GM23338 (cell line): ENCODE data around the gene LRMDA. TPM values are rescaled to one million over a fixed set of nuclear protein-coding genes. Genes with fewer than 3 reads are reported as not detected.

ENCODE experiments used
- NANOG ChIP-seq: IDR thresholded peaks from 2 replicates; pipeline ENCODE4 v1.6.1; 2016; ENCODE audit warnings: antibody characterized with exemption, borderline replicate concordance
- ZNF114 ChIP-seq: fragments of 250-450 bp; sonication (Bioruptor Pico); IDR thresholded peaks from 2 replicates; pipeline ENCODE4 v1.5.0; 2020; ENCODE audit warnings: mild to moderate bottlenecking, moderate library complexity
- ZNF331 ChIP-seq: fragments of 250-450 bp; sonication (Bioruptor Pico); IDR thresholded peaks from 2 replicates; pipeline ENCODE4 v1.5.0; 2020; ENCODE audit warnings: low read depth, mild to moderate bottlenecking, moderate library complexity
- polyA plus RNA-seq: library from polyadenylated mRNA; unstranded; fragments of >200 nt; fragmentation: Nextera tagmentation; extraction: Ambion mirVana; gene quantifications from 2 replicates; pipeline ENCODE4 v1.2.1, GENCODE V29; 2016
- total RNA-seq: library from RNA; depleted of rRNA; stranded (reverse); fragments of >200 nt; shearing (Covaris generic); gene quantifications from 2 replicates; pipeline ENCODE4 v1.2.3, GENCODE V29; 2014
- TF ChIP-seq, protein P1 (sequence below): fragments of 250-450 bp; sonication (Bioruptor Pico); IDR thresholded peaks from 2 replicates; pipeline ENCODE4 v1.5.0; 2020; ENCODE audit warnings: mild to moderate bottlenecking, moderate library complexity
- TF ChIP-seq, protein P2 (sequence below): IDR thresholded peaks from 2 replicates; pipeline ENCODE4 v1.6.1; 2016; ENCODE audit warnings: antibody characterized with exemption
- TF ChIP-seq, protein P3 (sequence below): IDR thresholded peaks from one replicate; pipeline ENCODE4 v1.6.1; 2018; ENCODE audit warnings: antibody characterized with exemption; ENCODE audit not compliant: unreplicated experiment

LRMDA gene
- total and polyA plus RNA-seq, 2 experiments from 2014 or later, result 0.90 to 1.8 TPM

DNA sequence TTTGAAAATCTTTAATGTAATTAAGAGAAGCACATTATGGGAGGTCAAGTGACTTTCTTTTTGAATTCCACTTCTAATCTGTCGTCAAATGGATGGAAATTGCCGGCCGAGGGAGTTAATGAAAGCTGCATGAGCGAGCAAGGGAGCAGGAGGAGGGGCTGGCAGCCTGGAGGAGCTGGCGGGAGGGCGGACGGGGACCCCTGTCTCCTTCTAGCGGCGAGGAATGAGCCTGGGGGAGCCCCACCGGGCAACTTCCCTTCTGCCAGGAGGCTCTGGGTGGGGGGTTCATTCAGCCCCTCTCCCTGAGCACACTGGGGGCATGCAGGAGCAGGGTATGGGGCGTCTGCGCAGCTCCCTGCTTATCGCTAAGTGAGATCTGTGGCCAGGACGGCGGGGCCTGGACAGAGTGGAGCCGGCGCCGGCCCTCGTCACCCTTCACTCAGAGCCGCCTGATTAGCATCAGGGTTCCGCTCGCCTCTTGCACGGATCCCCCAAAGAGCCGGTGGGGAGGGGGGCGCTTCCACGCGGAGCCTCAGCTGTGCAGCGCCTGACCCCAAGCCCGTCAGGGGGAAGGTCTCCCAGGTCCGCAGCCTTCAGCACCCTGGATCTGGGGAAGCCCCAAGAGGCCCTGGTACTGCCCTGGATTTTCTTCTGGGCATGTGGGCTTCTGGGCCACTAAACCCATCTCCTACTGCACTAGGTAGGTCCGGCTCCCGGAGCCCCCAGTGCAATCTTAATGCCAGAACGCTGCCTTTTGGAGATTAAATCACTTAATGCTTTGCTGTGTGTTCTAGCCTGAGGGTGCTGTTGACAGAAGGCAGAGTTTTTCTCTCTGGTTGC, 680.8 kb downstream of the LRMDA start (continued):
- TF ChIP-seq, protein P1, sequence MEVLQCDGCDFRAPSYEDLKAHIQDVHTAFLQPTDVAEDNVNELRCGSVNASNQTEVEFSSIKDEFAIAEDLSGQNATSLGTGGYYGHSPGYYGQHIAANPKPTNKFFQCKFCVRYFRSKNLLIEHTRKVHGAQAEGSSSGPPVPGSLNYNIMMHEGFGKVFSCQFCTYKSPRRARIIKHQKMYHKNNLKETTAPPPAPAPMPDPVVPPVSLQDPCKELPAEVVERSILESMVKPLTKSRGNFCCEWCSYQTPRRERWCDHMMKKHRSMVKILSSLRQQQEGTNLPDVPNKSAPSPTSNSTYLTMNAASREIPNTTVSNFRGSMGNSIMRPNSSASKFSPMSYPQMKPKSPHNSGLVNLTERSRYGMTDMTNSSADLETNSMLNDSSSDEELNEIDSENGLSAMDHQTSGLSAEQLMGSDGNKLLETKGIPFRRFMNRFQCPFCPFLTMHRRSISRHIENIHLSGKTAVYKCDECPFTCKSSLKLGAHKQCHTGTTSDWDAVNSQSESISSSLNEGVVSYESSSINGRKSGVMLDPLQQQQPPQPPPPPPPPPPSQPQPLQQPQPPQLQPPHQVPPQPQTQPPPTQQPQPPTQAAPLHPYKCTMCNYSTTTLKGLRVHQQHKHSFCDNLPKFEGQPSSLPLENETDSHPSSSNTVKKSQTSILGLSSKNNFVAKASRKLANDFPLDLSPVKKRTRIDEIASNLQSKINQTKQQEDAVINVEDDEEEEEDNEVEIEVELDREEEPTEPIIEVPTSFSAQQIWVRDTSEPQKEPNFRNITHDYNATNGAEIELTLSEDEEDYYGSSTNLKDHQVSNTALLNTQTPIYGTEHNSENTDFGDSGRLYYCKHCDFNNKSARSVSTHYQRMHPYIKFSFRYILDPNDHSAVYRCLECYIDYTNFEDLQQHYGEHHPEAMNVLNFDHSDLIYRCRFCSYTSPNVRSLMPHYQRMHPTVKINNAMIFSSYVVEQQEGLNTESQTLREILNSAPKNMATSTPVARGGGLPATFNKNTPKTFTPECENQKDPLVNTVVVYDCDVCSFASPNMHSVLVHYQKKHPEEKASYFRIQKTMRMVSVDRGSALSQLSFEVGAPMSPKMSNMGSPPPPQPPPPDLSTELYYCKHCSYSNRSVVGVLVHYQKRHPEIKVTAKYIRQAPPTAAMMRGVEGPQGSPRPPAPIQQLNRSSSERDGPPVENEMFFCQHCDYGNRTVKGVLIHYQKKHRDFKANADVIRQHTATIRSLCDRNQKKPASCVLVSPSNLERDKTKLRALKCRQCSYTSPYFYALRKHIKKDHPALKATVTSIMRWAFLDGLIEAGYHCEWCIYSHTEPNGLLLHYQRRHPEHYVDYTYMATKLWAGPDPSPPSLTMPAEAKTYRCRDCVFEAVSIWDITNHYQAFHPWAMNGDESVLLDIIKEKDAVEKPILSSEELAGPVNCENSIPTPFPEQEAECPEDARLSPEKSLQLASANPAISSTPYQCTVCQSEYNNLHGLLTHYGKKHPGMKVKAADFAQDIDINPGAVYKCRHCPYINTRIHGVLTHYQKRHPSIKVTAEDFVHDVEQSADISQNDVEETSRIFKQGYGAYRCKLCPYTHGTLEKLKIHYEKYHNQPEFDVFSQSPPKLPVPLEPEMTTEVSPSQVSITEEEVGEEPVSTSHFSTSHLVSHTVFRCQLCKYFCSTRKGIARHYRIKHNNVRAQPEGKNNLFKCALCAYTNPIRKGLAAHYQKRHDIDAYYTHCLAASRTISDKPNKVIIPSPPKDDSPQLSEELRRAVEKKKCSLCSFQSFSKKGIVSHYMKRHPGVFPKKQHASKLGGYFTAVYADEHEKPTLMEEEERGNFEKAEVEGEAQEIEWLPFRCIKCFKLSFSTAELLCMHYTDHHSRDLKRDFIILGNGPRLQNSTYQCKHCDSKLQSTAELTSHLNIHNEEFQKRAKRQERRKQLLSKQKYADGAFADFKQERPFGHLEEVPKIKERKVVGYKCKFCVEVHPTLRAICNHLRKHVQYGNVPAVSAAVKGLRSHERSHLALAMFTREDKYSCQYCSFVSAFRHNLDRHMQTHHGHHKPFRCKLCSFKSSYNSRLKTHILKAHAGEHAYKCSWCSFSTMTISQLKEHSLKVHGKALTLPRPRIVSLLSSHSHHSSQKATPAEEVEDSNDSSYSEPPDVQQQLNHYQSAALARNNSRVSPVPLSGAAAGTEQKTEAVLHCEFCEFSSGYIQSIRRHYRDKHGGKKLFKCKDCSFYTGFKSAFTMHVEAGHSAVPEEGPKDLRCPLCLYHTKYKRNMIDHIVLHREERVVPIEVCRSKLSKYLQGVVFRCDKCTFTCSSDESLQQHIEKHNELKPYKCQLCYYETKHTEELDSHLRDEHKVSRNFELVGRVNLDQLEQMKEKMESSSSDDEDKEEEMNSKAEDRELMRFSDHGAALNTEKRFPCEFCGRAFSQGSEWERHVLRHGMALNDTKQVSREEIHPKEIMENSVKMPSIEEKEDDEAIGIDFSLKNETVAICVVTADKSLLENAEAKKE (CRISPR knock-in tag), result no peak
- TF ChIP-seq ZNF114 (CRISPR knock-in tag), result no peak
- TF ChIP-seq, protein P2, sequence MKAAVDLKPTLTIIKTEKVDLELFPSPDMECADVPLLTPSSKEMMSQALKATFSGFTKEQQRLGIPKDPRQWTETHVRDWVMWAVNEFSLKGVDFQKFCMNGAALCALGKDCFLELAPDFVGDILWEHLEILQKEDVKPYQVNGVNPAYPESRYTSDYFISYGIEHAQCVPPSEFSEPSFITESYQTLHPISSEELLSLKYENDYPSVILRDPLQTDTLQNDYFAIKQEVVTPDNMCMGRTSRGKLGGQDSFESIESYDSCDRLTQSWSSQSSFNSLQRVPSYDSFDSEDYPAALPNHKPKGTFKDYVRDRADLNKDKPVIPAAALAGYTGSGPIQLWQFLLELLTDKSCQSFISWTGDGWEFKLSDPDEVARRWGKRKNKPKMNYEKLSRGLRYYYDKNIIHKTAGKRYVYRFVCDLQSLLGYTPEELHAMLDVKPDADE, result no peak
- TF ChIP-seq, protein P3, sequence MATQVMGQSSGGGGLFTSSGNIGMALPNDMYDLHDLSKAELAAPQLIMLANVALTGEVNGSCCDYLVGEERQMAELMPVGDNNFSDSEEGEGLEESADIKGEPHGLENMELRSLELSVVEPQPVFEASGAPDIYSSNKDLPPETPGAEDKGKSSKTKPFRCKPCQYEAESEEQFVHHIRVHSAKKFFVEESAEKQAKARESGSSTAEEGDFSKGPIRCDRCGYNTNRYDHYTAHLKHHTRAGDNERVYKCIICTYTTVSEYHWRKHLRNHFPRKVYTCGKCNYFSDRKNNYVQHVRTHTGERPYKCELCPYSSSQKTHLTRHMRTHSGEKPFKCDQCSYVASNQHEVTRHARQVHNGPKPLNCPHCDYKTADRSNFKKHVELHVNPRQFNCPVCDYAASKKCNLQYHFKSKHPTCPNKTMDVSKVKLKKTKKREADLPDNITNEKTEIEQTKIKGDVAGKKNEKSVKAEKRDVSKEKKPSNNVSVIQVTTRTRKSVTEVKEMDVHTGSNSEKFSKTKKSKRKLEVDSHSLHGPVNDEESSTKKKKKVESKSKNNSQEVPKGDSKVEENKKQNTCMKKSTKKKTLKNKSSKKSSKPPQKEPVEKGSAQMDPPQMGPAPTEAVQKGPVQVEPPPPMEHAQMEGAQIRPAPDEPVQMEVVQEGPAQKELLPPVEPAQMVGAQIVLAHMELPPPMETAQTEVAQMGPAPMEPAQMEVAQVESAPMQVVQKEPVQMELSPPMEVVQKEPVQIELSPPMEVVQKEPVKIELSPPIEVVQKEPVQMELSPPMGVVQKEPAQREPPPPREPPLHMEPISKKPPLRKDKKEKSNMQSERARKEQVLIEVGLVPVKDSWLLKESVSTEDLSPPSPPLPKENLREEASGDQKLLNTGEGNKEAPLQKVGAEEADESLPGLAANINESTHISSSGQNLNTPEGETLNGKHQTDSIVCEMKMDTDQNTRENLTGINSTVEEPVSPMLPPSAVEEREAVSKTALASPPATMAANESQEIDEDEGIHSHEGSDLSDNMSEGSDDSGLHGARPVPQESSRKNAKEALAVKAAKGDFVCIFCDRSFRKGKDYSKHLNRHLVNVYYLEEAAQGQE, result no peak
- no peak for TF ChIP-seq ZNF331 (CRISPR knock-in tag)
- no peak for TF ChIP-seq NANOG
